Left ventricle myocardium inferior (tissue), 1 donor: Measurements from ENCODE around the gene STK11IP. TPM values are rescaled to one million over a fixed set of nuclear protein-coding genes. Genes with fewer than 3 reads are reported as not detected.

Experiments
- DNase-seq: peaks from one replicate; pipeline ENCODE4 v3.0.0-alpha.2; 2020
- H3K27ac ChIP-seq: fragments of 200-600 bp; replicated peaks from 2 replicates; pipeline ENCODE4 v1.8.0; 2021
- H3K27me3 ChIP-seq: fragments of 200-600 bp; 2 replicates; pipeline ENCODE4 v1.8.0; 2021; ENCODE audit warnings: low read depth
- H3K36me3 ChIP-seq: fragments of 200-600 bp; 2 replicates; pipeline ENCODE4 v1.8.0; 2021
- H3K4me1 ChIP-seq: fragments of 200-600 bp; 2 replicates; pipeline ENCODE4 v1.8.0; 2021
- H3K4me3 ChIP-seq: fragments of 200-600 bp; 2 replicates; pipeline ENCODE4 v1.8.0; 2021; ENCODE audit warnings: mild to moderate bottlenecking, moderate library complexity
- H3K9me3 ChIP-seq: fragments of 200-600 bp; replicated peaks from 2 replicates; pipeline ENCODE4 v1.8.0; 2021
- intact Hi-C: fragments of 100-400 bp; cut with micrococcal nuclease; formaldehyde crosslinking; loops from one replicate; pipeline ENCODE4 v1.11.0; 2022
- total RNA-seq: library from RNA; stranded (reverse); fragmentation: NEBNext Ultra II Directional; extraction: Animal tissue kit (Norgen Biotek cat#: 25700); gene quantifications from one replicate; pipeline ENCODE4 v1.2.1, GENCODE V29; 2021
- TF ChIP-seq, protein P1 (sequence below): fragments of 200-600 bp; IDR thresholded peaks from 2 replicates; pipeline ENCODE4 v1.8.0; 2021; ENCODE audit warnings: antibody characterized with exemption, mild to moderate bottlenecking, borderline replicate concordance
- donor health status: DM: no; HTN: yes; CAD: no; lungs with severe emphysema.

The STK11IP gene
- total RNA-seq, 1 donor from 2014 or later, result 15.9 TPM

DNA sequence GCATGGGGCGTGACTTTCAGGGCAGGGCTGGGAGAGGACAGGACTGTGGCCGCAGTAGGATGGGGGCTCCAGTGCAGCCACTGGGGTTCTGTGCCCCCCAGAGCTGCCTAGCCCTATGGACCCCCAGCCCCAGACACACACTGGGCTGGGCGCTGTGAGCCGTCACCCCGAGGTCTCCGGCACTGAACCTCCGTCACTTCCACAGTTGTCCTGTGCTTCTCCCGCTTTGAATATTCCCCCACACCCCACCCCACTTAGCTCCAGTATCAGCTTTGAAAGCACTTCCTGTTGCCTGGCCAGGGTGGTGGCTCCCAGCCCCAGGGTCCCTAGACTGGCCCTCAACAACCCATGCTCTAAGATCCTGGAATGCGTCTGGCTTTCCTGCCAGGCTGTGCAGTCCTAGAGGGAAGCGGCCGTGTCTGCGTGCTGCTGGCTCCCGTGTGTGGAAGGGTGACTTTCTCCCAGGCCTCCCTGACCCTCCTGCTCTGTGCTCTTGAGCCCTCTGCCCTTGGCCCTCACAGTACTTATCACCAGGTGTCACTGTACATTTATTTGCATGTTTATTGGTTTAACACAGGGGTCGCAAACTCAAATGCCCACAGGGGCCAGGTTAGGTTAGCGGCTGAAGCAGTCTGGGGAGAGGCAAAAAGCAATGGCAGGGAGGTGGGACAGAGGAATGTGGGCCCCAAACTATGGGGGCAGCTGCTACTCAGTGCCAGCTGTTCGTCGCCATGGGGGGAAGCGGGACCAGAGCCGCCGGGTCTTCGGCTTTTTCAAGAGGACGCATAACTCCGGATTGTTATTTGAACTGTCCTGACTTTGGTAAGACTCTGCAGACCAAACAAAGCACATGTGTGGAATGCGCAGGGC lies 36.2 kb upstream of the STK11IP start:
- intact Hi-C loops, result no loop called here
- Histone ChIP-seq H3K4me1 (peaks cover 31% of the 10 kb centered on the region), H3K36me3 (peaks cover 43% of the 10 kb centered on the region), H3K4me3 (no peak overlapping the region), H3K9me3 (no peaks in the 10 kb centered on the region), H3K27me3 (no peaks in the 10 kb centered on the region), H3K27ac (peak overlapping the region; percentile 40)
- TF ChIP-seq, protein P1, sequence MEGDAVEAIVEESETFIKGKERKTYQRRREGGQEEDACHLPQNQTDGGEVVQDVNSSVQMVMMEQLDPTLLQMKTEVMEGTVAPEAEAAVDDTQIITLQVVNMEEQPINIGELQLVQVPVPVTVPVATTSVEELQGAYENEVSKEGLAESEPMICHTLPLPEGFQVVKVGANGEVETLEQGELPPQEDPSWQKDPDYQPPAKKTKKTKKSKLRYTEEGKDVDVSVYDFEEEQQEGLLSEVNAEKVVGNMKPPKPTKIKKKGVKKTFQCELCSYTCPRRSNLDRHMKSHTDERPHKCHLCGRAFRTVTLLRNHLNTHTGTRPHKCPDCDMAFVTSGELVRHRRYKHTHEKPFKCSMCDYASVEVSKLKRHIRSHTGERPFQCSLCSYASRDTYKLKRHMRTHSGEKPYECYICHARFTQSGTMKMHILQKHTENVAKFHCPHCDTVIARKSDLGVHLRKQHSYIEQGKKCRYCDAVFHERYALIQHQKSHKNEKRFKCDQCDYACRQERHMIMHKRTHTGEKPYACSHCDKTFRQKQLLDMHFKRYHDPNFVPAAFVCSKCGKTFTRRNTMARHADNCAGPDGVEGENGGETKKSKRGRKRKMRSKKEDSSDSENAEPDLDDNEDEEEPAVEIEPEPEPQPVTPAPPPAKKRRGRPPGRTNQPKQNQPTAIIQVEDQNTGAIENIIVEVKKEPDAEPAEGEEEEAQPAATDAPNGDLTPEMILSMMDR, result no peak
- DNase-seq, result no peak

DNA sequence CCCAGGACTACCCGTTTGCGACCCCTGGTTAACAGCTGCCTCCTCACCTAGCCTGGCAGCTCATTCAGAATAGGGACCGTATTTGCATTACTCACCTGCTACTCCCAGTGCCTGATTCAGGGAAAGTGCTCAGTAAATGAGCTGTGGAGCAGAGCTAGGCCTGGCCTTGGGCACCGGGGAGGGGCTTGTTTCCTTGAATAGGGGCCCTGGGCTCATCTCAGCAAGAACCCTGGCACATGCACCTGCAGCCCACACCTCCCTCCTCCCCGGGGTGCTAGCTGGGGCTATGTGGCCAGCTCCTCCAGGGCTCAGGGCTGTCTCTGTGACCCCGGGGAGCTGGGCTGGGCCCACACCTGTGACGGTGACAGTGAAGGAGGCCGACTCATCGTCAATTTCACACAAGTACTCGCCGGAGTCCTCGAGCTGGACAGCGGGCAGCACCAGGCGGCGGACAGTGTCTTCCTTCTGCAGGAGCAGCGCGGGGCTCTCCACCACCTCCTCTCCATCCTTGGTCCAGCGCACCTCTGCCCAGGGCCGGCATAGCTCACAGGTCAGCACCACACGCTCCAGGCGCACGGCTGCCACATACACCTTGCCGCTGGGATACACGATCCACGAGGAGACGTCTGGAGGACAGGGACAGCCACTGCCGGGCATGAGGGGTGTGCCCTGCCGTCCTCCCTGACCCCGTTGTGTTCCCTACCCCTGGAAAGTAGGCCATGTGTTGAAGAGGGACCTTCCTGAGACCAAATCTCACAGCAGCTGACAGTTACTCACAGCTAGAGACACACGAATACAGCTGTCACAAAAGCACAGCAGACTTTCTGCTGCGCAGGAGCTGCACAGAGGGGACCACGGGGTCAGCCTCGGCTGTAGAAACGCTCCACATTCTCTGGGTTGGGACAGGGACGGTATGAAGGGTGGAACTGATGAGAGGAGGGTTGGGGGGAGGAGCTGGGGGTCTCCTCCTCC lies 35.3 kb upstream of the STK11IP start:
- H3K27ac ChIP-seq, result no peak overlapping the region
- peaks cover 31% of the 10 kb centered on the region for H3K4me1 ChIP-seq
- intact Hi-C loops, result no loop called here
- TF ChIP-seq, protein P1, result no peak
- H3K27me3 ChIP-seq, result no peaks in the 10 kb centered on the region
- H3K4me3 ChIP-seq, result no peak overlapping the region
- DNase-seq, result no peak
- H3K9me3 ChIP-seq, result no peaks in the 10 kb centered on the region
- H3K36me3 ChIP-seq, result peaks cover 52% of the 10 kb centered on the region

DNA sequence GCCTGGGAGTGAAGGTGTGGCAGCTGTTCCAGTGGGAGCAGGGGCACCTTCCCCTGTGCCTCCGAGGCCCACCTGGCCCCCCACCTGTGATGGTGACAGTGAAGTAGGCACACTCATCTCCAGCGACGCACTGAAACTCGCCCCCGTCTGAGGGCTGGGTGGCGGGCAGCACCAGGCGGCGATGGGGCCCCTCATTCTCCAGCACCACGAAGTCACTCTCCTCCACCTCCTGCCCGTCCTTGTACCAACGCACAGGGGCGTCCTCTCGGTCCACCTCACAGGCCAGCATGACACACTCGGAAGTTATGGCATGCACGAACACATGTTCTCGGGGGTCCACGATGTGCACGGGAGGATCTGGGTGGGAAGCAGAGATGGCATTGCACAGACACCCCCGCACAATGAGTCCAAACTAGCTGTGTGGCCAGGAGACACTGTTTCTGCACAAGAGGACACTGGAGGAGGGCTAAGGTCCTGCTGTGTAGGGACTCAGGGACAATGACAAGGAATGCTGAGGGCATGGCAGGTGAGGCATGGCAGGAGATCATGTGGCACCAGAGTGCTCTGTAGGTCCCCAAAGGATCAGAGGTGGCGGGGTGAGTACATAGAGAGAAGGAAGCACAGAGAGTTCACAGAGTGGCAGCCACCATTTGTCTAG lies 34.3 kb upstream of the STK11IP start:
- Histone ChIP-seq H3K4me1 (peaks cover 31% of the 10 kb centered on the region), H3K27ac (no peak overlapping the region), H3K9me3 (no peaks in the 10 kb centered on the region), H3K27me3 (no peaks in the 10 kb centered on the region), H3K4me3 (no peak overlapping the region), H3K36me3 (peaks cover 49% of the 10 kb centered on the region)
- DNase-seq, result no peak
- intact Hi-C loops, result no loop called here
- TF ChIP-seq, protein P1, result no peak

DNA sequence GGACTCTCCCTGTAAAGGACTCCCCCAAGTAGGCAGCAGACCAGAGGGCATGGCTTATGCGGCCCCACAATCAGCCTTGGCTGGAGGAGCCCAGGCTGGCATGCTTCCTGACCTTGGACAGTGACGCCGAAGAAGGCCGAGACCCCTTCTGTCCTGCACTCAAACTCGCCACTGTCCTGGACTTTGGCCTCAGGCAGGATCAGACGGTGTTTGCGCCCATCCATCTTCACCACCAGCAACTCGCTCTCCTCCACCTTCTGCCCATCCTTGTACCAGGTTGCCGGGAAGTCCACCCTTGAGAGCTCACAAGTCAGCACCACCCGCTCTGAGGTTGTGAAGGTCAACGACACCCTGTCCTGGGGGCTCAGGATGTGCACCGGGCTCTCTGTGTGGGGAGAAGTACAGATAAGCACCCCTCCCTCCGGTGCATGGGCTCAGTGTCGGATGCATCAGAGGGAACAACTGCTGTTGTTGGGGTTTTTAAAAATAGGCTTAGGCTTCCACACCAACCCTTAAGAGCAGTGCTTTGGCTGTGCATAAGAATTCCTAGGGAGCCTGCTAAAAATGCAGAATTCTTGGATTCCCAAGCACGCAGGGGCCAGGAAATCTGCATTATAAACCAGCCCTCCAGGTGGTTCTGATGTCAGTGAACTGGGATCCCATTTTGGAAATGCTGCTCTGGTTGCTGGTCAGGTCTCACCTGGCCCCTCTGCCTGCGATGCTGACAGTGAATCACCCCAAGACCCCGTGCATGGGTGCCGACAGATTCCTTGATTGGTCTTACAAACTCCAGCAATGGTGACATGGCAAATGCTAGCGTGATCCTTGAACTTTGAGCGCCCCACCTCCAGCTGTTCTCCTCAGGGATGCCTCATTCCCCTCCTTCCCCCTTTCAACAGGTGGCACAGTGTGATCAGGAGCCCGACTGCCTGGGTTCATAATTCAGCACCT lies 32.3 kb upstream of the STK11IP start:
- TF ChIP-seq, protein P1, result no peak
- peaks cover 49% of the 10 kb centered on the region for H3K36me3 ChIP-seq
- no peak overlapping the region for H3K4me3 ChIP-seq
- DNase-seq, result no peak
- H3K4me1 ChIP-seq, result peaks cover 40% of the 10 kb centered on the region
- intact Hi-C loops, result no loop called here
- H3K9me3 ChIP-seq, result no peaks in the 10 kb centered on the region
- no peak overlapping the region for H3K27ac ChIP-seq
- H3K27me3 ChIP-seq, result peaks cover 5% of the 10 kb centered on the region
